ENCODE data around the gene WDR17.

The WDR17 gene

DNA sequence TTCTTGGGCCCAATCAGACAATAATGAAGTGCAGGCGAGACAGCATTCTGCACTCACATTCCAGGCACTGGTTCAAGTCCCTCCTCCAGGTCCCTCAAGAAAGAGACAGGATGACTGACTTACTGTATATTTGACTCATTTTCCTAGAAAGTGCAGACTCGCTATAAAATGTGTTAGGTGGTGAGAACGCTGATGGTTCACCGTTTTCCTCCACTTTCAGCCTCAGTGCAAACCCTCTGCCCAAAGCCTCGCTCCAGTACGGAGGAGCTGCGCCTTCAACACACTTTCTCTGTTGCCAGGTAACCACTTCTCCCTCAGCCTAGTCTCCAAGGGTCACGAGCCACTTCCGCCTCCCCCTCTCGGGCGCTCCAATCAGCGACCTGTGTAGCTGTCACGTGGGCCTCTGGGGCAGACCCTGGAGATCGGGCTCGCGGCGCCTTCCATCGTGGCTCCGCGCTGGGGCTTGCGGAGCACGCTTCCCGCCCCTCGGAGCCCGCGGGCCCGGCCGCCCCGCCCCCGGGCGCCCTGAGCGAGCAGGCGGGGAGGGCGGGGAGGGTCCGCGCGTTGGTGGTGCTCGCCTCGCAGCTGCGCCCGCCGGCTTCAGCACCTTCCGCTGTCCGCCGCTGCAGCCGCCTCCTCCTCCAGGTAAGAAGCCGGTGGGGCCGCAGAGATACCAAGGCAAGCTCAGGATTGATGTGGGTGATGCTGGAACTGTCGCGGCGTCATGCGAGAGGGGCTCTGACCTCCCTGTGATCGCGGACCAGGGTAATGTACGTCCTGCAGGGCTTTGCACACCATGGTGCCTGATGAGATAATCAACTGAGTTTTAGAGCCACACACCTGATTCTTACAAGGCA lies at the start of gene WDR17:
Gene WDR17, plus strand, starts transcription at position 407 of the 857 bp plus-strand sequence. CDS start 45,740 bp downstream, outside the sequence.
- DNase-seq (ENCODE audit: low read depth in 2 of 2) = peak; percentile 24 to 67
- TF ChIP-seq, protein P1, sequence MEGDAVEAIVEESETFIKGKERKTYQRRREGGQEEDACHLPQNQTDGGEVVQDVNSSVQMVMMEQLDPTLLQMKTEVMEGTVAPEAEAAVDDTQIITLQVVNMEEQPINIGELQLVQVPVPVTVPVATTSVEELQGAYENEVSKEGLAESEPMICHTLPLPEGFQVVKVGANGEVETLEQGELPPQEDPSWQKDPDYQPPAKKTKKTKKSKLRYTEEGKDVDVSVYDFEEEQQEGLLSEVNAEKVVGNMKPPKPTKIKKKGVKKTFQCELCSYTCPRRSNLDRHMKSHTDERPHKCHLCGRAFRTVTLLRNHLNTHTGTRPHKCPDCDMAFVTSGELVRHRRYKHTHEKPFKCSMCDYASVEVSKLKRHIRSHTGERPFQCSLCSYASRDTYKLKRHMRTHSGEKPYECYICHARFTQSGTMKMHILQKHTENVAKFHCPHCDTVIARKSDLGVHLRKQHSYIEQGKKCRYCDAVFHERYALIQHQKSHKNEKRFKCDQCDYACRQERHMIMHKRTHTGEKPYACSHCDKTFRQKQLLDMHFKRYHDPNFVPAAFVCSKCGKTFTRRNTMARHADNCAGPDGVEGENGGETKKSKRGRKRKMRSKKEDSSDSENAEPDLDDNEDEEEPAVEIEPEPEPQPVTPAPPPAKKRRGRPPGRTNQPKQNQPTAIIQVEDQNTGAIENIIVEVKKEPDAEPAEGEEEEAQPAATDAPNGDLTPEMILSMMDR (IDR thresholded peaks at IDR 0.05; ENCODE audit: low read depth, low read length) = no peak
- H3K4me3 ChIP-seq (replicated peaks in 1 of 2; ENCODE audit: low read depth in 2 of 2, low read length in 2 of 2) = peak within 1 kb of the TSS; percentile 43 to 45

DNA sequence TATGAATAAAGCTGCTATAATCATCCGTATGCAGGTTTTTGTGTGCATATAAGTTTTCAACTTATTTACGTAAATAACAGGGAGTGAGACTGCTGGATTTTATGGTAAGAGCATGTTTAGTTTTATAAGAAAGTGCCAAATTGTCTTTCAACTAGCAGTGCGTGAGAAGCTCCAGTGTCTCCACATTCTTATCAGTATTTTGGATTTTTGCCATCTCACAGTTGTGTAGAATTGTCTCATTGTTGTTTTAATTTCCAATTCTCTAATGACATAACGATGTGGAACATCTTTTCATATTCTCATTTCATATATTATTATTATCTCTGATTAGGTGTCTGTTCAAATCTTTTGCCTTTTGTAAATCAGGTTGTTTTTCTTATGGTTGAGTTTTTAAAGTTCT lies 49.0 kb upstream of the WDR17 start:
- TF ChIP-seq, protein P1 (IDR thresholded peaks at IDR 0.05; ENCODE audit: low read depth, low read length) = no peak

GRCh38 chr4:176020481-176021085 lies 45.1 kb upstream of the WDR17 start:
- TF ChIP-seq, protein P1 (IDR thresholded peaks at IDR 0.05; ENCODE audit: low read depth, low read length) = no peak
- DNase-seq (ENCODE audit: low read depth in 2 of 2) = no peak
- no peak overlapping the region for H3K4me3 ChIP-seq (replicated peaks in 1 of 2; ENCODE audit: low read depth in 2 of 2, low read length in 2 of 2)

More for the DNA sequence above, 49.0 kb upstream of the WDR17 start:
- DNase-seq (ENCODE audit: low read depth in 2 of 2) = no peak
- no peak overlapping the region for H3K4me3 ChIP-seq (replicated peaks in 1 of 2; ENCODE audit: low read depth in 2 of 2, low read length in 2 of 2)

DNA sequence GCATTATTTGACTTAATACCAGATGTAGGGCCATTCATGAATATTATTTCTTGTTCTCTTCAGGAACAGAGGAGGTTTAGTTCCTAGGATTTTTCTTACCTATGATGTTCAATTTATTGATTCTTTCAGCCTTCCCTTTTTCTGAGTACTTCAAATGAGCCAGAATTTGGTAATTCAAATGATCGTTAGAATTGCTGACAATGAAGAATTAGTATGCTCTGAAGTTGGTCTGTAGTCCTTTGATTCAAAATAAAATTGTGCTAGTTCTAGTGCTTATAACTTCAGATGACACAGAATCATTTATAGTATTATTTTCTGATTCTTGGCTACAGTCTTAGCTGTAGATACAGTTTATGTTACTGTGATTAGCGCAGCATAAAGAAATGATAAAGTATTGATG lies 35.2 kb upstream of the WDR17 start:
- TF ChIP-seq, protein P1 (IDR thresholded peaks at IDR 0.05; ENCODE audit: low read depth, low read length) = no peak
- no peak overlapping the region for H3K4me3 ChIP-seq (replicated peaks in 1 of 2; ENCODE audit: low read depth in 2 of 2, low read length in 2 of 2)
- no peak for DNase-seq (ENCODE audit: low read depth in 2 of 2)

GRCh38 chr4:176031922-176032321 lies 33.7 kb upstream of the WDR17 start:
- TF ChIP-seq, protein P1 (IDR thresholded peaks at IDR 0.05; ENCODE audit: low read depth, low read length) = no peak
- no peak overlapping the region for H3K4me3 ChIP-seq (replicated peaks in 1 of 2; ENCODE audit: low read depth in 2 of 2, low read length in 2 of 2)
- no peak for DNase-seq (ENCODE audit: low read depth in 2 of 2)

- DNase-seq (ENCODE audit: low read depth in 2 of 2) = no peak
- H3K4me3 ChIP-seq (replicated peaks in 1 of 2; ENCODE audit: low read depth in 2 of 2, low read length in 2 of 2) = no peak overlapping the region
- TF ChIP-seq, protein P1 (IDR thresholded peaks at IDR 0.05; ENCODE audit: low read depth, low read length) = no peak
Observed at GRCh38 chr4:176032454-176032853, 33.2 kb upstream of the WDR17 start.
